ENCODE data around the gene ANKRD42. TPM values are rescaled to one million over a fixed set of nuclear protein-coding genes. Genes with fewer than 3 reads are reported as not detected.
A peak's percentile ranks its signal among the peaks of the same experiment; 100 is the strongest.

The ANKRD42 gene
- total RNA-seq: 1 to 10 TPM; 3.7 to 9.1 (median 6.0) TPM
- polyA plus RNA-seq: 1 to 10 TPM; 2.0 to 6.3 TPM
- long read RNA-seq, donor 1, full-length matches to known transcripts: 3 of 5 reads
- long read RNA-seq, donor 1, partial matches to known transcripts: 1 of 5 reads
- long read RNA-seq, donor 1, other reads (novel, unspliced or antisense): 1 of 5 reads
- long read RNA-seq, donor 2, full-length matches to known transcripts: 15 of 38 reads
- long read RNA-seq, donor 2, partial matches to known transcripts: 2 of 38 reads
- long read RNA-seq, donor 2, other reads (novel, unspliced or antisense): 21 of 38 reads
- long read RNA-seq, donor 3, full-length matches to known transcripts: 7 of 14 reads
- long read RNA-seq, donor 3, partial matches to known transcripts: 0 of 14 reads
- long read RNA-seq, donor 3, other reads (novel, unspliced or antisense): 7 of 14 reads

- peak within 1 kb of the TSS; percentile 58 to 96 (median 89) for H3K27ac ChIP-seq
- DNase-seq (peak; percentile 93 to 96 (median 94)), ATAC-seq (peak; percentile 95 to 98 (median 98))
- intact Hi-C loops (cut with DNase I): loop anchor here in 9 of 10 donors (1.0 to 10.0 kb wide), 10 partner anchors 35 to 293 kb away; partner anchors contain the start of genes PCF11 (in 8 of the 9), DDIAS (in 7 of the 9), PRCP (in 7 of the 9) and RAB30 (in 2 of the 9)
- peaks cover 0 to 40% (median 24%) of the 10 kb centered on the region in 12 donors for H3K4me1 ChIP-seq
- TF ChIP-seq POLR2A (IDR thresholded peaks at IDR 0.05) (peak in 1 of 2 donors; percentile 60), CTCF (IDR thresholded peaks at IDR 0.05) (no peak)
- peaks cover 0 to 41% (median 37%) of the 10 kb centered on the region in 9 donors for H3K36me3 ChIP-seq
- no peaks in the 10 kb centered on the region for H3K27me3 ChIP-seq
- WGBS, 4 donors: 0% methylated on average over 54 to 67 of the region's 67 CpGs
- H3K4me3 ChIP-seq: peak within 1 kb of the TSS; percentile 49 to 97 (median 84)
- H3K9me3 ChIP-seq: no peaks in the 10 kb centered on the region
Measured at GRCh38 chr11:83193315-83194280, at the start of gene ANKRD42. TSS of gene ANKRD42 (plus strand) at chr11:83193712. CDS start at chr11:83194671, 959 bp downstream.

- Histone ChIP-seq H3K4me3 (no peak overlapping the region), H3K27me3 (no peaks in the 10 kb centered on the region), H3K36me3 (no peaks in the 10 kb centered on the region), H3K4me1 (no peaks in the 10 kb centered on the region), H3K27ac (no peak overlapping the region), H3K9me3 (no peaks in the 10 kb centered on the region)
- TF ChIP-seq POLR2A (IDR thresholded peaks at IDR 0.05): no peak
- TF ChIP-seq CTCF (IDR thresholded peaks at IDR 0.05): no peak
- no peak for ATAC-seq
- DNase-seq: no peak
- WGBS, 4 donors: 86 to 88% (median 87%) methylated on average over 4 of the region's 4 CpGs
- intact Hi-C loops (cut with DNase I): loop anchor here in 1 of 10 donors (10.0 kb wide), 1 partner anchor 153 kb away; no protein-coding TSS in a partner anchor
Measured at GRCh38 chr11:83147895-83148294, 45.6 kb upstream of the ANKRD42 start.

- WGBS, 4 donors: 90 to 94% (median 92%) methylated on average over 2 of the region's 2 CpGs
- ATAC-seq (no peak), DNase-seq (no peak)
- intact Hi-C loops (cut with DNase I): loop anchor here in 5 of 10 donors (10.0 kb wide), 3 partner anchors 76 to 246 kb away; partner anchors contain the start of genes DDIAS (in 2 of the 5), PRCP (in 2 of the 5) and RAB30 (in 2 of the 5)
- no peaks in the 10 kb centered on the region for H3K36me3 ChIP-seq
- no peaks in the 10 kb centered on the region for H3K9me3 ChIP-seq
- peaks cover 0 to 4% (median 0%) of the 10 kb centered on the region in 12 donors for H3K4me1 ChIP-seq
- no peak overlapping the region for H3K4me3 ChIP-seq
- no peaks in the 10 kb centered on the region for H3K27me3 ChIP-seq
- no peak for TF ChIP-seq CTCF (IDR thresholded peaks at IDR 0.05)
- no peak for TF ChIP-seq POLR2A (IDR thresholded peaks at IDR 0.05)
- no peak overlapping the region for H3K27ac ChIP-seq
Measured at GRCh38 chr11:83150450-83150849, 43.1 kb upstream of the ANKRD42 start.

All from heart left ventricle (tissue), 16 donors.